Measurements from ENCODE around the gene LRRC40.

- TF ChIP-seq POLR2A (IDR thresholded peaks at IDR 0.05; ENCODE audit: low read length): no peak
- TF ChIP-seq GATA1 (IDR thresholded peaks at IDR 0.05; ENCODE audit: low read depth, low read length): no peak
Measured at GRCh38 chr1:70188522-70188921, 16.9 kb downstream of the LRRC40 start.

All from erythroblast (primary cell).